Sciatic nerve (tissue), 2 donors: Measurements from ENCODE around the gene HOXC5. TPM values are rescaled to one million over a fixed set of nuclear protein-coding genes. Genes with fewer than 3 reads are reported as not detected.

Experiments
- ATAC-seq: fragments of 200-7000 bp; cut with Tn5 transposase; one replicate; pipeline ENCODE4 v1.9.1; 2020; ENCODE audit warnings: mild to moderate bottlenecking, moderate library complexity
- DNase-seq: peaks from one replicate; pipeline ENCODE4 v3.0.0-alpha.2; 2020; ENCODE audit warnings: low spot score
- intact Hi-C: fragments of 100-400 bp; cut with DNase I; formaldehyde crosslinking; loops from one replicate; pipeline ENCODE4 v1.14.2; 2022
- total RNA-seq: library from RNA; stranded (reverse); fragmentation: NEBNext Ultra II Directional; extraction: Animal tissue kit (Norgen Biotek cat#: 25700); gene quantifications from one replicate; pipeline ENCODE4 v1.2.1, GENCODE V29; 2021
- donor health status: DM: no; HTN: no; CAD: no.
- donor health status: DM: no; HTN: no; CAD: no.

Gene HOXC5
- total RNA-seq, 1 donor from 2014 or later, result 5.6 TPM

DNA sequence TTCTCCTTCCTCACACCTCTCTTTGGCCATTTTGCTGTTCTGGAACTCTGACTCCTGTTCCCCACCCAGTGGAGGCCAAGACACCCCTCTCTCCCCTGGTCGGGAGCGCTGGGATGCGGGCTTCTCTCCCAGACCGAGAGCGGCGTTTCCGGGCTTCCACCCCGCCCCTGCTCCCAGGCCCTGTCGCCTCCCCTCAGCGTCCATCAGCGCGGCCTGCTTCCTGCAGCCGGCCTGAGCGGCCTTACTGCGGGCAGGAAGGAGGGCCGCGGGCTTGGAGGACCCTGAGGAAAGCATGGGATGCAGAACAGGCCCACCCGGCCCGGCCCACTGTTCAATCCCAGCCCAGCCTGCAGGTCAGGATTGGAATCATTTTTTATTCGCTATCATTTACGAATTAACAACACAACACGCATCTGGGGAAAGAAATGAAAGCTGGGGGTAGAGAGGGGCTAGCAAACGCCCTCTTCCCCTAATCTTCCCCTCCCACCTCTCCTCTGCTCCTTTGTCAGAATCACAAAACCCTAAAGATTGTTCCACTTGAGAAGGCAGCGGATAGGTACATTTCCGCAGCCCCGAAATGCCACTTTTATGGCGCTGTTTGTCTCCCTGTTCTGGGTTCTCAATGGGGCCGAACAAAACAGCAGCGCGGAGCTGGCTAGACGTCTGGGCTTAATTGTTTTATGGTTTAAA, 27.9 kb upstream of the HOXC5 start:
- no peak for DNase-seq
- intact Hi-C loops, result loop anchor here (5.0 kb wide), 1 partner anchor 197 kb away; no protein-coding TSS in a partner anchor
- peak; percentile 68 for ATAC-seq

DNA sequence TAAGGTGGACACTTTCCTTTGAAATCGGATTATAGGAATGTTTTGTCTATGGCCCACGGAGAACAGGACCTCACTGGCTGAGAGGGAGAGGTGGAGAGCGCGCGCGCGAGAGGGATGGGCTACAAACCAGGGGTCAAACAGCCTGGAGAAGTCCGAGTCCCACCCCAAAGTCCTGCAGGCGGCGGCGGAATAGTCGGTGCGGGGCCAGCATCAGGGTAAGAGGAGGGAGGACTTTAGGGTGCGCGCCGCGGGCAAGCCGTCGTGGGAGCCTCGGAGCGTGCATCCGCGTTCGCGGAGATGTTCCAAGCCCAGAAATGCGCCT, 27.4 kb upstream of the HOXC5 start:
- intact Hi-C loops, result loop anchor here (5.0 kb wide), 1 partner anchor 197 kb away; no protein-coding TSS in a partner anchor
- DNase-seq, result no peak
- peak; percentile 37 for ATAC-seq

DNA sequence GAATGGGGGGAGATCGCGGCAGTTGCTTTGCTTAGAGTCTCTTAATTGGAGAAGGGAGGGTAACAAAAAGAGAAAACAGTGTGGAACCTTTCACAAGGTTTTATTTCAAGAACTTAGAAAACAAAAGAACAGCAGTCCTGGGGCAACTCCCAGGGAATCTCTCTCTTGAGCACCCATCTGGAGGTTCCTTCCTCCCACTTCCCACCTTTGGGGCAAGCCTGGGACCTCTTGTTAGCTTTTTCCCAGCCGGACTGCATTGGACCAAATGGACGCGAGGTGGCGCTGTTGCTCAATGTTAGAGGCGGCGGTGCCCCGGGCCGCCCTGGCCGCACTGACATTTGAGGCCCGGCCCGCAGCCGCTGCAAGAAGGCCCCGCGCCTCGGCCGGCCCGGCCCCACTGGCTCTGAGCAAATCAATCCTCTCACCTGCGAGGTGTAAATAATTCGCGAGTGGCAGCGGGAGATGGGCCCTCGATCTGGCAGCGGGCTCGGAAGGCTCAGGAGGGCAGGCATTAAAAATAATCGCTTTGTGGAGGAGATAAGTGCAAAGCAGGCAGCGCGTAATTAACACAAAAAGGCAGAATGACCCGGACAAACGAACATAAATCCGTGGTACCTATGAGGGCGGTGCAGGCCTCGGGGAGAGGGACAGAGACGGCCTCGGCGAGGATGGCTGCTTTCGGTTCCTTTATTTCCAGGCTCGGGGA, 26.8 kb upstream of the HOXC5 start:
- peak; percentile 82 for ATAC-seq
- DNase-seq, result peak; percentile 96
- intact Hi-C loops, result loop anchor here (5.0 kb wide), 1 partner anchor 196 kb away; no protein-coding TSS in a partner anchor

DNA sequence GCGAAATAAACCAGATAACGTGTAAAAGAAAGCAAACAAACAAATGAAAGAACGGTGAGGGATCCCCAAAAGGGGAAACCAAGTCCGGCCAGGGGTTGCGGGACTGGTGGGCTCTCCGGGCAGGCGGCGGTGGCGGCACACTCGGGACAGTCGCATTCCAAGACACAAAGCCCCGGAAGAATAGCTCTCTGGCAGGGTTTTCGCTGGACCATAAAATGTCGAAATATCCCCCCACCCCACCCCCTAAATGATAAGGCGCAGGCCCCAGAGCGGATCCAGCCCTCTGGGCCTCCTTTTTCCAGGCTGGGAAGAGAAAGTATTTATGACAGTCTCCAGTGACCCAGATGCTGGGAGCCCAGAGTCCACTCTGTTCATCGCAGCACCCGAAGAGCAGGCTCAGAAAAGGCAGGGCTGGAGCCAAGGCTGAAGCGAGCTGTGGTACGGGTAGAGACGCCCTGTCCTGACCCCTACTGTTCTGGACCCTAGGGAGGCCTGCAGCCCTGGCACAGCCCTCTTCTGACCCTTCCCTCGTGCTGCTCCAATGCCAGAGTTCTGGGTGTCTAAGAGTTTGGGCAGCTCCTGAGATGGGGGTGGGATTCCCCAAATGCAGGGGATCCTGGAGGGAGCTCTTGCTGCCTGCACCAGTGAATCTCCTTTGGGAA, 26.2 kb upstream of the HOXC5 start:
- DNase-seq (no peak), ATAC-seq (peak; percentile 7)
- intact Hi-C loops, result loop anchor here (5.0 kb wide), 1 partner anchor 196 kb away; no protein-coding TSS in a partner anchor

DNA sequence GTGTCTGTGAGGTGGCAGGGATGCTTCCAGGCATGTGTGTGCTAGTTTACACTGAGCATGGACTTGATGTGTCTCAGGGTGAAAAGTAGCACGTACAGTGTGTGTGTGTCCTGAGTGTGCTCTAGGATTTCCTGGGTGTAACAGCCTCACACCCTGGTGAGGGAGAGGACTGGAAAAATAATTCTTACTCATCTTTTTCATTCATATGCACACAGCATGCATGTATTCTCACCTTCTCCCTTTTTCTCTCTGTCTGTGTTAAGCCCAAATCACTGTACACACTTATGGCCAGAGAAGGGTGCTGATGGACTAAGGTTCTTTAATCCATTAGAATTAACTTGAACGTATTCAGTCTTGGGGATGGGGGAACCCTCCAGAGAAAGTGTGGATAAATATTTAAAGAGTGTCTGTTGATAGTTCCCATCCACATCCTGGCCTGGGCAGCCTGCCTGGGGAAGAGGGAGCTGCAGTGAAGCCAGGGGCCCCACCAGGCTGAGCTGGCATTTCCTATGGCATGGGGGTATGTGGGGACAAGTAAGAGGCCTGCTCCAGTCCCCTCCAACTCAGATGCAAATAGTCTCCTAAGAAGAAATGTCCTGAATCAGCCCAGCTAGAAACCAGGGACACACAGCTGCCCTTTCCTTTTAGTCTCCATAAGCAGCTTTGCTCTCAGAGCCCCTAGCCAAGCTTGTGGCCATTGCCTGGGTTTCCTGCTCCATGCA, 25.2 kb upstream of the HOXC5 start:
- DNase-seq, result no peak
- intact Hi-C loops, result loop anchor here (5.0 kb wide), 1 partner anchor 195 kb away; no protein-coding TSS in a partner anchor
- no peak for ATAC-seq

DNA sequence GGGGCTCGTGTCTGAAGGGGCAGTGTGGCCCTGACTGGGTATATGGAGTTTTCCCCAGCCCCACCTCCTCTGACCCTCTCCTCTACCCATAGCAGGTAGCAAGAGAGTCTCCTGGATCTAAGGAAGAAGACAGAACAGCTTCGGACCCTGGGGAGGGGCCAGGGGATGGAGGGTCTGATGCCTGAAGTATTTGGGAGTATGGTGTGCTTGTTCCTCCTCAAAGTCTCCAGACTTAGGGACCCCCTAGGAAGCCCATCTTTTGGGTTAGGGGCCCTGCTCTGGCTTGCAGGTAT, 24.6 kb upstream of the HOXC5 start:
- DNase-seq (no peak), ATAC-seq (no peak)
- intact Hi-C loops, result loop anchor here (5.0 kb wide), 1 partner anchor 194 kb away; no protein-coding TSS in a partner anchor

DNA sequence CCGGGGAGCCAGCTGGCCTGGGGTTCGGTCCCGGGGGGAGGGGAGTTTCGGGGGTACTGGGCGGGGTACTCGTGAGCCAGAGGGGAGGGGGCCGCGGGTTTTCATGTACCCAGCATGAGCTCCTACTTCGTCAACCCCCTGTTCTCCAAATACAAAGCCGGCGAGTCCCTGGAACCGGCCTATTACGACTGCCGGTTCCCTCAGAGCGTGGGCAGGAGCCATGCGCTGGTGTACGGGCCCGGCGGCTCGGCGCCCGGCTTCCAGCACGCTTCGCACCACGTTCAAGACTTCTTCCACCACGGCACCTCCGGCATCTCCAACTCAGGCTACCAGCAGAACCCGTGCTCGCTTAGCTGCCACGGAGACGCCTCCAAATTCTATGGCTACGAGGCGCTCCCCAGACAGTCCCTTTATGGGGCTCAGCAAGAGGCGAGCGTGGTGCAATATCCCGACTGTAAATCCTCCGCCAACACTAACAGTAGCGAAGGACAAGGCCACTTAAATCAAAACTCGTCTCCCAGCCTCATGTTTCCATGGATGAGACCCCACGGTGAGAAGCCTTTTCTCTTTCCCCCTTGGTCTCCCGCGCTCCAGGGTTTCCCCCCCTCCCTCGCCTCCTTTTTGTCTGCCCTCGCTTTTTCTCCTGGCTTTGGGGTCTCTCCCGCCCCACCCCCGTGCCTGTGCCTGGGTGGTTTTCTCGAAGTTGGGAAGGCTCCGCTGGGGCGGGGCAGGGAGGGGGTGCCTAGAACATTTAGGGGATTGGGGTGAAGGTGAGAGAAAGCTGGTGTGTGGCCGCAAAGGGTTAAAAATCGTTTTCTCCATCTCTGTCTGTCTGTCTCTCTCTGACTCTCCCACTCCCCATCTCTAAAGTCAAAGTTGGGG, 23.4 kb upstream of the HOXC5 start:
- DNase-seq, result no peak
- ATAC-seq, result peak; percentile 21
- intact Hi-C loops, result loop anchor here (5.0 kb wide), 1 partner anchor 193 kb away; no protein-coding TSS in a partner anchor

DNA sequence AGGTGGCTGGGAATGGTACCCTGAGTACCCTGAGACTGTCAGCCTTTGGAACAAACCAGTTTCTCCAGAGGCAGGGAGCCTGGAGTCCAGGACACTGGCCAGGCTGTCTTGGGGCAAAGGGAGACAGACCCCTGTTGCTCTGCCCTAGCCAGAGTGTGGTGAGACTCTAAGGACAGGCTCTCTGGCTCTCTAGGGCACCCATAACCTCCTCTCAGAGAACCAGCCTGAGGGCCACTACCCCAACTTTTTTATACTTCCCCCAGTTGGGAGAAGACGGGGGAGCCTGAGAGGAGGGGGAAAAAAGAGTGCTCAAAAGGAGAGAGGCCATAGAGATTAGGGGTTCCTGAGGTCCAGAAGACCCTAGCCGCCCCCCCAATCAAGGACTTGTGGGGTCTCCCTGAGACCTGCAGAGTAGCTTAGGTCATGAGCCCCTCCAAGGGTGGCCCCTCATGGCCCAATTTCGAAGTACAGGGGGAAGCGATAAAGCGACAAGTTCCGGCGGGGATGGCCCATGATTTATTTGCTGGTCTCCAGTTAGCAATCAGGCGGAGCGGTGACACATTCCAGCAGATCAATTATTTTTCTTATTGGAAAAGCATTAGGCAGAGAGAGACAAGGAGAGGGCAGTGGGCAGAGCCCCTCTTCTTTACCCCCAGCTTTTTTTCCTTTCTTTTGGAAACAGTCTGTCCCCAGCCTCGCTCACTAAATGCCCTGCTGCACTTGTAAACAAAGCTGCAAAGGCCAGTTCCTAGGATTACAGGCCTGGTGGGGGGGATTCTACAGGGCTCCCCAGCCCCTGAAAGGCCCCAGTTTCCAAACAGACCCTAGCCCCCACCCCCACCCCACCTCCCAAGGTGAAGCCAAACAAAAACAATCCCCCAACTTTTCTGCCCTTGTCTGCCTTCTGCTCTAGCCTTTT, 22.5 kb upstream of the HOXC5 start:
- DNase-seq, result no peak
- no peak for ATAC-seq
- intact Hi-C loops, result no loop called here

DNA sequence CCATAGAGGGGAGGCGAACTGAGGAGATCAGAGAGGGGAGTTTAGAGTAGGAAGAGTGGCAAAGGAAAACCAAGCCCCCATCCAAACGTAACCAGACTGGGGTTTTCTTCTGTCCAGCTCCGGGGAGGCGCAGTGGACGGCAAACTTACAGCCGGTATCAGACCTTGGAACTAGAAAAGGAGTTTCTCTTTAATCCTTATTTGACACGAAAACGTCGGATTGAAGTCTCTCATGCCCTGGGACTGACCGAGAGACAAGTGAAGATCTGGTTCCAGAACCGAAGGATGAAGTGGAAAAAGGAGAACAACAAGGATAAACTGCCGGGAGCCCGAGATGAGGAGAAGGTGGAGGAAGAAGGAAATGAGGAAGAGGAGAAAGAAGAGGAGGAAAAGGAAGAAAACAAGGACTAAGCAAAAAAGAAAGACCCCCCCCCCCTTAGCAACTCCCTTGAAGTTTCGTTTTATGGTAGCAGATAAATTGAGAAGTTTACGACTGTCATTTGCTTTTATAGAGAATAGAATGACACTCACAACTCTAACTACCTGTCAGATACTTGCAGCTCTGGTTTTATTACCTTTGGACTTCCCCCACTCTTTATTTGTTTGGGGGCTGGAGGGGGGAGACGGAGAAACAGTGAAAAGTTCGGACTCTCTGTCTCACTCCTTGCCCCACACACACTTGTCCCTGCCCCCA, 21.7 kb upstream of the HOXC5 start:
- DNase-seq (no peak), ATAC-seq (no peak)
- intact Hi-C loops, result no loop called here

DNA sequence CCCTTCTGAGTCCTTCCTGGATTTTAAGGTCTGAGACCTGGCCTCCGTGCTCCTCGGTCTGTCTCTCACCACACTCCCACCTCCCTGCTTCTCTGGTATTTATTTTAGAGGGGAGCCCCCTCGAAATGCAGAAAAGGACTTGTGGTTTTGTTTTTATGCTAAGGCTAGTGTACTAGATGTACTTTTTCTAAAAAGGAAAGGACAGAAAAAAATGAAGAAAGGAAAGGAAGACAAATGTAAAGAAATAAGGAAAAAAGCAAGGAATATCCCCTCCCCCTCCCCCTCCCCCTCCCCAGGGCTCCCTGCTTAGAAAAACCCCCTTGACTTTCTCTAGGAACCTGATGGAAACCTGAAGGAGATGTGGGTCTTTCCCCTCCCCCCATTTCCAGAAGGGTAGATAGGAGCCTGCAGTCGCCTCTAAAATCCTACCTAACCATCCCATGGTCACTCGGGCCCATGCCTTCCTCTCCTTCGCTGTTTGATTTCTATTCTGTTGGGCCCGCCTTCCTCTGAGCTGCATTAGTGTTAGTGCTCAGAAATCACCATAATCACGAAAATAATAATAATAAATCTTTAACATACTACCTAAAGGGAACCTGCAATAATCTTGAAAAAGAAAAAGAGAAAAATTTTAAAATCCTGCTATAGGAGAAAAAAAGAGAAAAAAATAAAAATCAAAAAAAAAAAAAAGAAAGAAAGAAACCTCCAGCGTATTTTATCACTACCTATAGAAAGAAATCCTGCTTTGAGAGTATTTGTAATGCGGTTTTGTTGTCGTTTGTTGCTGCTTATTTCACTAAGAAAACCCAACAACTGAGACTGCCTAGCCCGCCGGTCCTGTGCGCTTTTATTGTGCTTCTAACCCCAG, 21.0 kb upstream of the HOXC5 start:
- ATAC-seq (no peak), DNase-seq (no peak)
- intact Hi-C loops, result no loop called here

DNA sequence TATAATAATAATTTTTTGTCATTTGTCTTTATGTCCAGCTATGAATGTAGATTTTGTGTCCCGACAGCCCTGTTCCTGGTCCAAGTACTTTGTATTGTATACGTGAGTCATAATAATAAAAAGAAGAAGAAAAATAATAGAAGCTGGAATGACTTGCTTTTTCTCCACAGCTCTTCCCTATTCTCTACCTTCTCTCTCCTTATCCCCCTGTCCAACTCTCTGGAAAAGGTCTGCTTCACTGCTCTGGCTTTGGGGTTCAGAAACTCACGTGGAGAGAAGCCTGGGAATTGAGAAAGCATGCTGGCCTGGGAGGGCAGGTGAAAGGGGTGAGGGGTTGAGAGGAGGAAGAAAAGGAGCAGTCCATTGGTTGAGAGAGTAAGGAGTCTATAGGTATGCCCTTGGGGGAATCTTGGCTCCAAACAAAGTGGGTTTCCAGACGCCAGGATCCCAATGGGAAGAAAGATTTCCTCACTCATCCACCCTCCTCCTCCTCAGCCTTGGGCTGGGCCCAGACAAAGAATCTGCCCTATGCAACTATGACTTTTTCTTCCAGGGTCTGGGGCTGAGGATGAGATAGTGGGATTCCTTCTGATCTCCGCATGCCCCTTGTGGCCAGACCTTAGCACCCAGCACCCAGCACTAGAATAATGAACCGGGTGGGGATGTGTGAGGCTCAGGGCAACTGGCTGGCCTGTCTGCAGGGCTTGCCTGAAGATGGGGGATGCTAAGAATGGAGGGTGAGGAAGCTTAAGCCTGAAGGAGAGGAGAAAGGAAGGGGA, 20.0 kb upstream of the HOXC5 start:
- no peak for DNase-seq
- intact Hi-C loops, result no loop called here
- ATAC-seq, result no peak

DNA sequence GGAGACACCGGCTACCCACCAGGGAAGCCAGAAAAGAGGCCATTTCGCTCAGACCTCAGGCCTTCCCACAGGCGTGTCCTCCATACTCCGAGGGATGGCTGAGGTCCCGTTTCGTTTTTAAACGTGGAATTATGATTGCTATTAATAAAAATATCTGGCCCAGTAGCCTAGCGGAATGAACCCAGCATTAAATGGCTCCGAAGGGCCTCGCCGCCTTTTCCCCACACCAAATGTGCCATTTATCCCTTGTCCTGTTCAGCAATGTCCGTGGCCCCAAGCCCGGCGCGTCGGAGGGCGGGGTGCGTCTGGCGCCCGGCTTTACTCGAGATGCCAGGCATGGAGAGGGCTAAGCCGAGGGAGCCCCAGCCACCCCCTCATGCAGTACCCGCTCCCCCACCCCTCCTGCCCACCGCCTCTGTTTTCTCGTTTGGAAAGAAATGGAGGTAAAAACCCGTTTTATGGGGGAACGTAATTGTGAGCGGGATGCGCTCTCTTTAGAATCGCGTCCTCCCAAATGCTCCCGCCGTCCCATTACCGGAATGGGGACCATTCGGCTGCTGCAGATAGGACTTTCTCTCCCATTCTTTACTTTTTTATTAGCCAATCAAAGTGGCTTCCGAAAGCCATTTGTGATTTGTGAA, 18.4 kb upstream of the HOXC5 start:
- intact Hi-C loops, result no loop called here
- no peak for ATAC-seq
- DNase-seq, result no peak

DNA sequence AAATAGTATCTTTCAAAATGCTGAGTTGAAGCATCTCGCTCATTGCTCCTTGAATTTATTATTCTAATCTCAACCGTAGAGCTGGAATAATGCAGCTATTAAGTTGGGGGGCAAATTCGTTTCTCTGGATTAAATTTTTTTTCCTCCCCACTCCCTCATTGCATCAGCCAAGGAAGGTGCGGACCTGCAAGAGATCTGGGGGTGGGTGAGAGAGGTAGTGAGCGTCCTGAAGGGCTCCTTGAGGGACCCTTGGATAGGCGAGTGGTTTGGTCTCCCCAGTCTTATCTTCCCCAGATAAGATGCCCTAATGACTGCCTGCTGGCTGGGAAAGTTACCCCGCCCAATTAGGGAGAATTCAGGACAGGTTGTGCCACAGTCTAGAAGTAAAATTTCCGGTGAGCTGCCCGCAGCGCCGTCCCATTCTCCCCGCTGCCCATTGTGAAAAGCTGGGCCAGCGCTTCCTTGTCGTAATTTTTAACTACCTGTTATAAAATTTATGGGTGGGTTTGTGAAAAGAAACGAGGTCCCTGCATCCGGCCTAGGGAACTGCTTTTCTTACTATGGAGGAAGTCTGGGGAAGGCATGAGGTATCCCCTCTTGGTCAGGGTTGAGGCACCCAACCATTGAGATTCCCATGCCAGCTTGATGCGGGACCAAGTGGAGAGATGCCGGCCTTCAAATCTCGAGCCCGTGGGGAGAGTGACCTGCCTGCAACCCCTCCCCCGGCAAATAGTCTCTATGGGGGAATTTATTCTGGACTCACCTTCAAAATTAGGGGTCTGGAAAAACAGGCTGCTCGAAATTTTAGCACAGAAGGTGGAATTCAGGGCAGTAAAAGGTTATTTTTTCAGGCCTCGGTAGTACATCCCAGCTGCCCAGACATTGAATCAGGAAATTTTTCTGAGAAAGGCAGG, 17.6 kb upstream of the HOXC5 start:
- DNase-seq, result no peak
- ATAC-seq, result no peak
- intact Hi-C loops, result no loop called here

DNA sequence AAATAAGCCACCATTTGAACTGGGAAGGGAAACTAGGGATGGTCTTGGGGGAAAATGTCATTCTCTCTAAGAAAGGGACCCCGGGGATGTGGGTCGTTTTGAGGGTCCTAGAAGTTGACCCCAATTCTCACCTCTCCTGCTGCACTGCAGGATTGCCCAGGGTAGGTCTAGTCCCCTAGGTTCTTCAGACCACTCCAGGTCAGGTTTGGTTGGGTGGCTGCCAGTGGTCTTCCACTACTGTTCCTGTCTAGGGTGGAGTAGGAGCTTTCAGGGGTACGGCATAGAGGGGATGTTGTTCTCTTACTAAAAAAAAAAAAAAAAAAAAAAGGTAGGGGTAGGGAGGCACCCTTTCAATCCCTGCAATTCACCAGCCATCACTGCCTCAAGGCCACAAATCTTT, 16.8 kb upstream of the HOXC5 start:
- no peak for DNase-seq
- intact Hi-C loops, result no loop called here
- no peak for ATAC-seq
